Mucosa of descending colon (tissue), 3 donors: ENCODE measurements around the gene FRAT2. TPM values are rescaled to one million over a fixed set of nuclear protein-coding genes. Genes with fewer than 3 reads are reported as not detected.

Experiments used
- ATAC-seq: fragments of 200-7000 bp; cut with Tn5 transposase; one replicate; pipeline ENCODE4 v1.9.1; 2020; ENCODE audit warnings: mild to moderate bottlenecking, moderate library complexity
- DNase-seq, 3 donors: peaks; one replicate each; pipeline ENCODE4 v3.0.0-alpha.2; 2020
- H3K36me3 ChIP-seq: fragments of 200-600 bp; one replicate; pipeline ENCODE4 v1.8.0; 2021; ENCODE audit warnings: low read depth, mild to moderate bottlenecking
- H3K4me1 ChIP-seq: fragments of 200-600 bp; one replicate; pipeline ENCODE4 v1.8.0; 2021; ENCODE audit warnings: low read depth, mild to moderate bottlenecking
- H3K4me3 ChIP-seq: fragments of 200-600 bp; one replicate; pipeline ENCODE4 v1.8.0; 2021; ENCODE audit warnings: mild to moderate bottlenecking
- H3K9me3 ChIP-seq: fragments of 200-600 bp; one replicate; pipeline ENCODE4 v1.8.0; 2021; ENCODE audit warnings: mild to moderate bottlenecking
- CTCF ChIP-seq: fragments of 200-600 bp; IDR thresholded peaks from one replicate; pipeline ENCODE4 v1.8.0; 2022; ENCODE audit warnings: antibody characterized with exemption, mild to moderate bottlenecking
- intact Hi-C, 2 donors: fragments of 100-400 bp; cut with DNase I in 1 of 2; cut with micrococcal nuclease in 1 of 2; formaldehyde crosslinking; loops; one replicate each; pipeline versions ENCODE4 v1.11.0 to v1.11.1; 2022; cut with DNase I, micrococcal nuclease
- total RNA-seq, 3 donors: library from RNA; stranded (reverse); fragmentation: NEBNext Ultra II Directional in 2 of 3; extraction: Animal tissue kit (Norgen Biotek cat#: 25700) in 2 of 3; gene quantifications; one replicate each; pipeline versions ENCODE4 v1.2.1 to v1.2.4, GENCODE V29; 2021 to 2023
- donor health status: DM: no; HTN: no; CAD: no; lungs with moderate emphysema.
- donor health status: DM: no; HTN: no; CAD: no.
- donor health status: DM: no; HTN: yes; CAD: no.

Gene FRAT2
- total RNA-seq, 3 donors from 2014 or later = 26.2 to 42.5 (median 33.3) TPM

- H3K4me3 ChIP-seq = no peak overlapping the region
- no peaks in the 10 kb centered on the region for H3K36me3 ChIP-seq
- intact Hi-C loops = no loop called here
- TF ChIP-seq CTCF = no peak
- DNase-seq (no peak), ATAC-seq (no peak)
- H3K4me1 ChIP-seq = no peaks in the 10 kb centered on the region
- no peaks in the 10 kb centered on the region for H3K9me3 ChIP-seq
Observed at GRCh38 chr10:97378933-97379921, 44.7 kb upstream of the FRAT2 start.

GRCh38 chr10:97376413-97376812 is 41.9 kb upstream of the FRAT2 start:
- Histone ChIP-seq H3K4me3 (no peak overlapping the region), H3K36me3 (no peaks in the 10 kb centered on the region), H3K9me3 (no peaks in the 10 kb centered on the region), H3K4me1 (no peaks in the 10 kb centered on the region)
- ATAC-seq (no peak), DNase-seq (no peak)
- intact Hi-C loops = no loop called here
- no peak for TF ChIP-seq CTCF

- no peak for DNase-seq
- Histone ChIP-seq H3K4me3 (no peak overlapping the region), H3K36me3 (no peaks in the 10 kb centered on the region), H3K9me3 (no peaks in the 10 kb centered on the region), H3K4me1 (no peaks in the 10 kb centered on the region)
- ATAC-seq = no peak
- TF ChIP-seq CTCF = no peak
- intact Hi-C loops = no loop called here
Observed at GRCh38 chr10:97373456-97373855, 38.9 kb upstream of the FRAT2 start.

- TF ChIP-seq CTCF = no peak
- Histone ChIP-seq H3K36me3 (no peaks in the 10 kb centered on the region), H3K4me1 (no peaks in the 10 kb centered on the region), H3K9me3 (no peaks in the 10 kb centered on the region), H3K4me3 (no peak overlapping the region)
- ATAC-seq = no peak
- intact Hi-C loops = no loop called here
- no peak for DNase-seq
Observed at GRCh38 chr10:97372233-97372875, 37.8 kb upstream of the FRAT2 start.

GRCh38 chr10:97371696-97372095 is 37.2 kb upstream of the FRAT2 start:
- DNase-seq (no peak), ATAC-seq (no peak)
- no peak for TF ChIP-seq CTCF
- Histone ChIP-seq H3K9me3 (no peaks in the 10 kb centered on the region), H3K36me3 (no peaks in the 10 kb centered on the region), H3K4me3 (no peak overlapping the region), H3K4me1 (no peaks in the 10 kb centered on the region)
- intact Hi-C loops = no loop called here
